ENCODE results near the gene PPM1K. TPM values are rescaled to one million over a fixed set of nuclear protein-coding genes. Genes with fewer than 3 reads are reported as not detected.

PPM1K gene
- total and polyA plus RNA-seq, 9 of the 15 experiments (the other 6 are each of a cell fraction or from before 2014, with no cell fraction given) = 8.2 to 18.0 (median 10.5) TPM

DNA sequence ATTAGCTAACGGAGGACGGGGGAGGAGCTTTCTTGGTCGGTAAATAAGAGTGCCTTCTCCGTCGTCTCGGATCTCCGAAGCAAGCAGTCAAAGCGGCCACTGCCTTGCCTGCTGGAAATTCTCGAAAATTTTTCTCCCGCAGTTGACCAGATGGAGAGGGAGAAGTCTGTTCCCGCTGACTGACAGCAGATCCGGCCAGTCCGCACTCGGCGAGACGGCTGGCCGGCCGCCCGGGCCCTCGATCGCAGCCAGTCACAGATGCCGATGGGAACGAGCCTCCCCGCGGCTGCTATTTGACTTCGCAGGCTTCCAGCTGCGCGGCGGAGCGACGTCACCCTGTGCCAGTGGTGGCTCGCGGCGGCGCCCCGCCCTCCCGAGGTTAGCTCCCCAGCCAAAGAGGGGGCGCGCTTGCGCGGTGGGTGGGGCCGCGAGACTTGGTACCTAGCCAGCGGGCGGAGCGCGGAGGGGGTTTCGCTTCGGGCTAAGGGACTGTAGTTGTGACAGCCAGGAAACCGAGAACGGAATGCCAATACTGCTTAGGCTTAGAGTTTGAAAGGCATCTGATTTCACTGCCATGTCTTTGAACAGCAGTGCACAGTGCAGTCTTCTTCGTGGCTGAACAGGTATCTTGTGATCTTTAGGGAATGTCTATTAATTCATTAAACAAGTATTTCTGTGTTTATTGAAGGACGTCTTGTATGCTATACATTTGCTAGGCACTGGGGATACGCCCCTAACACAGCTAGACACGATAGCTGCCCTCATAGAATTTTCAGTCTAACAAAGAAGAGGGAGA, at the start of gene PPM1K (continued):
- TF ChIP-seq, protein P1, sequence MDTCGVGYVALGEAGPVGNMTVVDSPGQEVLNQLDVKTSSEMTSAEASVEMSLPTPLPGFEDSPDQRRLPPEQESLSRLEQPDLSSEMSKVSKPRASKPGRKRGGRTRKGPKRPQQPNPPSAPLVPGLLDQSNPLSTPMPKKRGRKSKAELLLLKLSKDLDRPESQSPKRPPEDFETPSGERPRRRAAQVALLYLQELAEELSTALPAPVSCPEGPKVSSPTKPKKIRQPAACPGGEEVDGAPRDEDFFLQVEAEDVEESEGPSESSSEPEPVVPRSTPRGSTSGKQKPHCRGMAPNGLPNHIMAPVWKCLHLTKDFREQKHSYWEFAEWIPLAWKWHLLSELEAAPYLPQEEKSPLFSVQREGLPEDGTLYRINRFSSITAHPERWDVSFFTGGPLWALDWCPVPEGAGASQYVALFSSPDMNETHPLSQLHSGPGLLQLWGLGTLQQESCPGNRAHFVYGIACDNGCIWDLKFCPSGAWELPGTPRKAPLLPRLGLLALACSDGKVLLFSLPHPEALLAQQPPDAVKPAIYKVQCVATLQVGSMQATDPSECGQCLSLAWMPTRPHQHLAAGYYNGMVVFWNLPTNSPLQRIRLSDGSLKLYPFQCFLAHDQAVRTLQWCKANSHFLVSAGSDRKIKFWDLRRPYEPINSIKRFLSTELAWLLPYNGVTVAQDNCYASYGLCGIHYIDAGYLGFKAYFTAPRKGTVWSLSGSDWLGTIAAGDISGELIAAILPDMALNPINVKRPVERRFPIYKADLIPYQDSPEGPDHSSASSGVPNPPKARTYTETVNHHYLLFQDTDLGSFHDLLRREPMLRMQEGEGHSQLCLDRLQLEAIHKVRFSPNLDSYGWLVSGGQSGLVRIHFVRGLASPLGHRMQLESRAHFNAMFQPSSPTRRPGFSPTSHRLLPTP (IDR thresholded peaks at IDR 0.05; ENCODE audit: borderline replicate concordance, extremely low read depth, insufficient read length) = no peak
- no peak for TF ChIP-seq HEY1 (CRISPR knock-in tag; IDR thresholded peaks at IDR 0.05; ENCODE audit: borderline replicate concordance)
- TF ChIP-seq, protein P2, sequence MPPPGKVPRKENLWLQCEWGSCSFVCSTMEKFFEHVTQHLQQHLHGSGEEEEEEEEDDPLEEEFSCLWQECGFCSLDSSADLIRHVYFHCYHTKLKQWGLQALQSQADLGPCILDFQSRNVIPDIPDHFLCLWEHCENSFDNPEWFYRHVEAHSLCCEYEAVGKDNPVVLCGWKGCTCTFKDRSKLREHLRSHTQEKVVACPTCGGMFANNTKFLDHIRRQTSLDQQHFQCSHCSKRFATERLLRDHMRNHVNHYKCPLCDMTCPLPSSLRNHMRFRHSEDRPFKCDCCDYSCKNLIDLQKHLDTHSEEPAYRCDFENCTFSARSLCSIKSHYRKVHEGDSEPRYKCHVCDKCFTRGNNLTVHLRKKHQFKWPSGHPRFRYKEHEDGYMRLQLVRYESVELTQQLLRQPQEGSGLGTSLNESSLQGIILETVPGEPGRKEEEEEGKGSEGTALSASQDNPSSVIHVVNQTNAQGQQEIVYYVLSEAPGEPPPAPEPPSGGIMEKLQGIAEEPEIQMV (tag; conservative IDR thresholded peaks at IDR 0.05; ENCODE audit: low read depth) = no peak
- TF ChIP-seq, protein P3, sequence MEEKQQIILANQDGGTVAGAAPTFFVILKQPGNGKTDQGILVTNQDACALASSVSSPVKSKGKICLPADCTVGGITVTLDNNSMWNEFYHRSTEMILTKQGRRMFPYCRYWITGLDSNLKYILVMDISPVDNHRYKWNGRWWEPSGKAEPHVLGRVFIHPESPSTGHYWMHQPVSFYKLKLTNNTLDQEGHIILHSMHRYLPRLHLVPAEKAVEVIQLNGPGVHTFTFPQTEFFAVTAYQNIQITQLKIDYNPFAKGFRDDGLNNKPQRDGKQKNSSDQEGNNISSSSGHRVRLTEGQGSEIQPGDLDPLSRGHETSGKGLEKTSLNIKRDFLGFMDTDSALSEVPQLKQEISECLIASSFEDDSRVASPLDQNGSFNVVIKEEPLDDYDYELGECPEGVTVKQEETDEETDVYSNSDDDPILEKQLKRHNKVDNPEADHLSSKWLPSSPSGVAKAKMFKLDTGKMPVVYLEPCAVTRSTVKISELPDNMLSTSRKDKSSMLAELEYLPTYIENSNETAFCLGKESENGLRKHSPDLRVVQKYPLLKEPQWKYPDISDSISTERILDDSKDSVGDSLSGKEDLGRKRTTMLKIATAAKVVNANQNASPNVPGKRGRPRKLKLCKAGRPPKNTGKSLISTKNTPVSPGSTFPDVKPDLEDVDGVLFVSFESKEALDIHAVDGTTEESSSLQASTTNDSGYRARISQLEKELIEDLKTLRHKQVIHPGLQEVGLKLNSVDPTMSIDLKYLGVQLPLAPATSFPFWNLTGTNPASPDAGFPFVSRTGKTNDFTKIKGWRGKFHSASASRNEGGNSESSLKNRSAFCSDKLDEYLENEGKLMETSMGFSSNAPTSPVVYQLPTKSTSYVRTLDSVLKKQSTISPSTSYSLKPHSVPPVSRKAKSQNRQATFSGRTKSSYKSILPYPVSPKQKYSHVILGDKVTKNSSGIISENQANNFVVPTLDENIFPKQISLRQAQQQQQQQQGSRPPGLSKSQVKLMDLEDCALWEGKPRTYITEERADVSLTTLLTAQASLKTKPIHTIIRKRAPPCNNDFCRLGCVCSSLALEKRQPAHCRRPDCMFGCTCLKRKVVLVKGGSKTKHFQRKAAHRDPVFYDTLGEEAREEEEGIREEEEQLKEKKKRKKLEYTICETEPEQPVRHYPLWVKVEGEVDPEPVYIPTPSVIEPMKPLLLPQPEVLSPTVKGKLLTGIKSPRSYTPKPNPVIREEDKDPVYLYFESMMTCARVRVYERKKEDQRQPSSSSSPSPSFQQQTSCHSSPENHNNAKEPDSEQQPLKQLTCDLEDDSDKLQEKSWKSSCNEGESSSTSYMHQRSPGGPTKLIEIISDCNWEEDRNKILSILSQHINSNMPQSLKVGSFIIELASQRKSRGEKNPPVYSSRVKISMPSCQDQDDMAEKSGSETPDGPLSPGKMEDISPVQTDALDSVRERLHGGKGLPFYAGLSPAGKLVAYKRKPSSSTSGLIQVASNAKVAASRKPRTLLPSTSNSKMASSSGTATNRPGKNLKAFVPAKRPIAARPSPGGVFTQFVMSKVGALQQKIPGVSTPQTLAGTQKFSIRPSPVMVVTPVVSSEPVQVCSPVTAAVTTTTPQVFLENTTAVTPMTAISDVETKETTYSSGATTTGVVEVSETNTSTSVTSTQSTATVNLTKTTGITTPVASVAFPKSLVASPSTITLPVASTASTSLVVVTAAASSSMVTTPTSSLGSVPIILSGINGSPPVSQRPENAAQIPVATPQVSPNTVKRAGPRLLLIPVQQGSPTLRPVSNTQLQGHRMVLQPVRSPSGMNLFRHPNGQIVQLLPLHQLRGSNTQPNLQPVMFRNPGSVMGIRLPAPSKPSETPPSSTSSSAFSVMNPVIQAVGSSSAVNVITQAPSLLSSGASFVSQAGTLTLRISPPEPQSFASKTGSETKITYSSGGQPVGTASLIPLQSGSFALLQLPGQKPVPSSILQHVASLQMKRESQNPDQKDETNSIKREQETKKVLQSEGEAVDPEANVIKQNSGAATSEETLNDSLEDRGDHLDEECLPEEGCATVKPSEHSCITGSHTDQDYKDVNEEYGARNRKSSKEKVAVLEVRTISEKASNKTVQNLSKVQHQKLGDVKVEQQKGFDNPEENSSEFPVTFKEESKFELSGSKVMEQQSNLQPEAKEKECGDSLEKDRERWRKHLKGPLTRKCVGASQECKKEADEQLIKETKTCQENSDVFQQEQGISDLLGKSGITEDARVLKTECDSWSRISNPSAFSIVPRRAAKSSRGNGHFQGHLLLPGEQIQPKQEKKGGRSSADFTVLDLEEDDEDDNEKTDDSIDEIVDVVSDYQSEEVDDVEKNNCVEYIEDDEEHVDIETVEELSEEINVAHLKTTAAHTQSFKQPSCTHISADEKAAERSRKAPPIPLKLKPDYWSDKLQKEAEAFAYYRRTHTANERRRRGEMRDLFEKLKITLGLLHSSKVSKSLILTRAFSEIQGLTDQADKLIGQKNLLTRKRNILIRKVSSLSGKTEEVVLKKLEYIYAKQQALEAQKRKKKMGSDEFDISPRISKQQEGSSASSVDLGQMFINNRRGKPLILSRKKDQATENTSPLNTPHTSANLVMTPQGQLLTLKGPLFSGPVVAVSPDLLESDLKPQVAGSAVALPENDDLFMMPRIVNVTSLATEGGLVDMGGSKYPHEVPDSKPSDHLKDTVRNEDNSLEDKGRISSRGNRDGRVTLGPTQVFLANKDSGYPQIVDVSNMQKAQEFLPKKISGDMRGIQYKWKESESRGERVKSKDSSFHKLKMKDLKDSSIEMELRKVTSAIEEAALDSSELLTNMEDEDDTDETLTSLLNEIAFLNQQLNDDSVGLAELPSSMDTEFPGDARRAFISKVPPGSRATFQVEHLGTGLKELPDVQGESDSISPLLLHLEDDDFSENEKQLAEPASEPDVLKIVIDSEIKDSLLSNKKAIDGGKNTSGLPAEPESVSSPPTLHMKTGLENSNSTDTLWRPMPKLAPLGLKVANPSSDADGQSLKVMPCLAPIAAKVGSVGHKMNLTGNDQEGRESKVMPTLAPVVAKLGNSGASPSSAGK (IDR thresholded peaks at IDR 0.05) = no peak
- TF ChIP-seq TEAD2 (tag; IDR thresholded peaks at IDR 0.05) = no peak
- TF ChIP-seq ZBTB1 (CRISPR knock-in tag; IDR thresholded peaks at IDR 0.05; ENCODE audit: borderline replicate concordance, low read depth) = no peak
- no peak for TF ChIP-seq MCM5 (IDR thresholded peaks at IDR 0.05; ENCODE audit: low read depth)
- TF ChIP-seq NCOA4 (IDR thresholded peaks at IDR 0.05; ENCODE audit: partially characterized antibody) = no peak
